Effector memory CD8-positive, alpha-beta T cell (primary cell): ENCODE data around the gene SAMD13.

Experiments
- ATAC-seq: fragments of 150-1000 bp; cut with Tn5 transposase; replicated peaks from 2 replicates; pipeline ENCODE4 v1.10.0; 2021; ENCODE audit warnings: mild to moderate bottlenecking, moderate library complexity
- DNase-seq, 3 experiments: peaks; one replicate each; pipeline ENCODE4 v3.0.0; 2021
- H3K27ac Mint-ChIP-seq, 2 donors: one replicate each; pipeline ENCODE4 v1.8.0; 2022; ENCODE audit warnings: mild to moderate bottlenecking in 2 of 2, mixed read lengths in 2 of 2, moderate library complexity in 2 of 2
- H3K27me3 Mint-ChIP-seq, 2 donors: one replicate each; pipeline ENCODE4 v1.8.0; 2022; ENCODE audit warnings: mixed read lengths in 2 of 2
- H3K36me3 Mint-ChIP-seq: one replicate; pipeline ENCODE4 v1.8.0; 2022; ENCODE audit warnings: mild to moderate bottlenecking, moderate library complexity, mixed read lengths; ENCODE audit not compliant: insufficient read depth
- H3K4me1 Mint-ChIP-seq, 2 donors: one replicate each; pipeline ENCODE4 v1.8.0; 2022; ENCODE audit warnings: low read depth in 2 of 2, mixed read lengths in 2 of 2
- H3K4me3 Mint-ChIP-seq, 2 donors: one replicate each; pipeline ENCODE4 v1.8.0; 2022; ENCODE audit warnings: mild to moderate bottlenecking in 2 of 2, mixed read lengths in 2 of 2, moderate library complexity in 2 of 2
- H3K9me3 Mint-ChIP-seq, 2 donors: one replicate each; pipeline ENCODE4 v1.8.0; 2022; ENCODE audit warnings: mixed read lengths in 2 of 2
- total RNA-seq, 9 experiments: gene quantifications; one replicate each; lab custom pipeline; 2026; lab: John Stamatoyannopoulos, UW

SAMD13 gene
- total RNA-seq = 0 to 0.67 (median 0.06) reads per million in 9 experiments

DNA sequence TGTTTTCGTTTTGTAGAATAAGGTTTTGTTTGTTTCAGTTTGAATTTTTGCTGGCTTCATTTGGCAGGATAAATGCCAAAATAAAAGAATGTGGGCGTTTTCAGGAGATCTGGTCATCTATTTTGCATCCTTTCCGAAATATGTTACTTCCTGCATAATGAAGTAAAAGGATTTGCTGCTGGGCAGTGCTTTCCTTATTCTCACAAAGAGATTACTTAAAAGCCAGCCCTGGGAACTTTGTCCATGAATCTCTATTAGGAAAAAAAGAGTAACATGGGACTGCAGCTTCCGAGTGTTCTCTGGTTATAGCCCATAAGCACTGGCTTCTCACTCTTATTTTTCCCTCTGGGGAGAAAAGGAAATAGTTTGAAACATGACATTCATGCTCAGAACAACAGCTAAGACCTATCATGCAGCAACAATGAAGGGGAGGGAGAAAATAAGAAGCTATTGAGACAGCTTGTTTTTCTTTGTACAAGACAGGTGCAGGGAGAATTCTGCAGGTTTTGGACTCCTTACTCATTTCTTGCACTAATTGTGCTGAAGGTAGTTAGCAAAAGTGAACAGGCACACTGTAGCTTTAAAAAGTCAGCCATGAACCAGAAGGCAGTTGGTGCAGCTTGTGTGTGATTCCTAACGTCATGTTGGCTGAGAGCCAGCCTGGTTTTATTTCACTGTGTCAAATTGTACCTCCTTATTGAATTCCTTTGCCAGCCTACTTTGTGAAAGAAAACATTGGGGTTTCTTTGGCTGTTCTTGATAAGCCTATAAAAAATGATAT is at the start of gene SAMD13:
SAMD13 (plus strand) TSS at position 705 of the 781 bp plus-strand sequence. CDS start 1,527 bp downstream, outside the sequence.
- DNase-seq (peak; percentile 17 to 30 (median 18)), ATAC-seq (peak; percentile 31)
- Mint-ChIP-seq H3K4me3 (no peak within 1 kb of the TSS), H3K36me3 (no peaks in the 10 kb centered on the region), H3K27ac (no peak within 1 kb of the TSS), H3K9me3 (no peaks in the 10 kb centered on the region), H3K4me1 (peaks cover 10 to 12% of the 10 kb centered on the region in 2 donors), H3K27me3 (peaks cover 20 to 29% of the 10 kb centered on the region in 2 donors)

GRCh38 chr1:84253036-84253435 is 48.5 kb upstream of the SAMD13 start:
- H3K9me3 Mint-ChIP-seq = no peaks in the 10 kb centered on the region
- H3K36me3 Mint-ChIP-seq = no peaks in the 10 kb centered on the region
- H3K4me3 Mint-ChIP-seq = no peak overlapping the region
- no peak for DNase-seq
- no peak for ATAC-seq
- no peaks in the 10 kb centered on the region for H3K27me3 Mint-ChIP-seq
- no peaks in the 10 kb centered on the region for H3K4me1 Mint-ChIP-seq
- H3K27ac Mint-ChIP-seq = no peak overlapping the region

GRCh38 chr1:84253891-84254290 is 47.6 kb upstream of the SAMD13 start:
- Mint-ChIP-seq H3K4me1 (no peaks in the 10 kb centered on the region), H3K27ac (no peak overlapping the region), H3K36me3 (no peaks in the 10 kb centered on the region), H3K27me3 (no peaks in the 10 kb centered on the region), H3K4me3 (no peak overlapping the region), H3K9me3 (no peaks in the 10 kb centered on the region)
- DNase-seq (no peak), ATAC-seq (no peak)

DNA sequence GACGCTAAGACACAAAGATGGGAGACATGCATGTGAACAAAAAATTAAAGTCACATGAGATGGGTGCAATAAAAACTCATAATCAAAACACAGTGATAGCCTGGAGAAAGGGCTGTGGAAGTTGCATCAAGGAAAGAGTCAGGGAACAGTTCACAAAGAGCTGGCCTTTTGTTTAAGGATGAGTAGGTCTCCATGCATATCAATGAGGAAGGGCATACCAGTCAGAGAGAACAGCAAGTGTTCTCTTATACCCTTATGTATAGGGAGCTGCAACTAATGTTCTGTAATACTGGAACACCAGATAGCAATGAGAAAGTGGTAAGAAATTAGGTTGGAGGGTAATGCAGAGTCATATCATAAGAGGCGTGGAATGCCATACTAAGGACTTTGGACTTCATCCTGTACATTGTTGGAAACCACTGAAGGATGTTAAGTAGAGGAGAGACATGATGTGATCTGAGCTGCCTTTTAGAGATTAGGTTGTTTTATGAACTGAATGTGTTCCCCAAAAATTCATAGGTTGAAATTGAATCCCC is 46.7 kb upstream of the SAMD13 start:
- ATAC-seq = no peak
- H3K9me3 Mint-ChIP-seq = no peaks in the 10 kb centered on the region
- no peaks in the 10 kb centered on the region for H3K36me3 Mint-ChIP-seq
- no peak overlapping the region for H3K27ac Mint-ChIP-seq
- DNase-seq = no peak
- H3K4me3 Mint-ChIP-seq = no peak overlapping the region
- H3K27me3 Mint-ChIP-seq = no peaks in the 10 kb centered on the region
- no peaks in the 10 kb centered on the region for H3K4me1 Mint-ChIP-seq

DNA sequence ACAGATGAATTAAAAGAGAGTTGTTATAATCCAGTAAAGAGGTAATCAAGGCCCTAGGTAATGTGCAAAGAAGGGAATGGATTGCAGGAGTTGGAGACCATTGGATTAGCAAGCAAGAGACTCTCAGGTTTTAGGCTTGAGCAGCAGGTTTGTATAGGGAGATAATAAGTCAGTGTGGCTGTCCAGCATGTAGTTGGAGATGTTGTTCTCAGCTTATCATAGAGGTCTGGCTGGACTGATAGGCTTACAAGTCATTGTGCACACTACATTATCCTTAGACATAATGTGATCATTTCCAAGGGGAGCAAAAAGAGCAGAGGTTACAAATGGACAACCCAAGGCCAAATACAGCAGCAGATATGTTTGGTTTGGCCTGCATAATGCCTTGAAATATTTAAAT is 45.9 kb upstream of the SAMD13 start:
- Mint-ChIP-seq H3K36me3 (no peaks in the 10 kb centered on the region), H3K4me1 (no peaks in the 10 kb centered on the region)
- ATAC-seq = no peak

DNA sequence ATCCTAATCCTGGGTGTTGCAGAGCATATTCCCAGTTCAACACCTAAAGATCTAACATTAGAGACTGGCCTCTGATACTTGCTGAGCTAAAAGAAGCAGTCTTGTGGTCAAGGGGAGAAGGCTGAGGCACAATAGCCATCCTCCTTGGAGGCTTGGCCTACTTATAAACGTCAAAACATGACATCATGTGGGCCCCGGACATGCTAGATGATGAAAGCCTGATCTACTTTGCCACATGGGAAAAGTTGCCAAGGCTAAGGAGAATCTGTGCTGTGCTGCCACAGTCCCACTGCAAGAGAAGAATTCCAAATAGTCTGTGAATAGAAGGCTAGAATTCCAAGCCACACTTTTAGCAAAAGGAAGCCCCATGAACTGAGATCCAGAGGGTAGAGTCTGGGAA is 43.9 kb upstream of the SAMD13 start:
- Mint-ChIP-seq H3K27ac (no peak overlapping the region), H3K4me3 (no peak overlapping the region), H3K9me3 (no peaks in the 10 kb centered on the region), H3K4me1 (no peaks in the 10 kb centered on the region), H3K27me3 (no peaks in the 10 kb centered on the region), H3K36me3 (no peaks in the 10 kb centered on the region)
- ATAC-seq = no peak
- DNase-seq = no peak

More for the DNA sequence above, 45.9 kb upstream of the SAMD13 start:
- Mint-ChIP-seq H3K9me3 (no peaks in the 10 kb centered on the region), H3K4me3 (no peak overlapping the region), H3K27me3 (no peaks in the 10 kb centered on the region), H3K27ac (no peak overlapping the region)
- DNase-seq = no peak

GRCh38 chr1:84259376-84259775 is 42.1 kb upstream of the SAMD13 start:
- Mint-ChIP-seq H3K27me3 (no peaks in the 10 kb centered on the region), H3K9me3 (no peaks in the 10 kb centered on the region), H3K4me1 (no peaks in the 10 kb centered on the region), H3K36me3 (no peaks in the 10 kb centered on the region), H3K27ac (no peak overlapping the region), H3K4me3 (no peak overlapping the region)
- ATAC-seq (no peak), DNase-seq (no peak)

- ATAC-seq (no peak), DNase-seq (no peak)
- no peaks in the 10 kb centered on the region for H3K27me3 Mint-ChIP-seq
- H3K9me3 Mint-ChIP-seq = no peaks in the 10 kb centered on the region
- no peaks in the 10 kb centered on the region for H3K4me1 Mint-ChIP-seq
- H3K4me3 Mint-ChIP-seq = no peak overlapping the region
- H3K27ac Mint-ChIP-seq = no peak overlapping the region
- no peaks in the 10 kb centered on the region for H3K36me3 Mint-ChIP-seq
Measured at GRCh38 chr1:84259989-84260388, 41.5 kb upstream of the SAMD13 start.

- H3K4me3 Mint-ChIP-seq = no peak overlapping the region
- no peaks in the 10 kb centered on the region for H3K4me1 Mint-ChIP-seq
- no peaks in the 10 kb centered on the region for H3K9me3 Mint-ChIP-seq
Measured at GRCh38 chr1:84260852-84261518, 40.5 kb upstream of the SAMD13 start.

GRCh38 chr1:84264961-84265360 is 36.5 kb upstream of the SAMD13 start:
- DNase-seq = no peak
- H3K27me3 Mint-ChIP-seq = no peaks in the 10 kb centered on the region
- H3K36me3 Mint-ChIP-seq = no peaks in the 10 kb centered on the region
- no peak overlapping the region for H3K27ac Mint-ChIP-seq
- ATAC-seq = no peak
- no peaks in the 10 kb centered on the region for H3K9me3 Mint-ChIP-seq
- no peaks in the 10 kb centered on the region for H3K4me1 Mint-ChIP-seq
- H3K4me3 Mint-ChIP-seq = no peak overlapping the region

More at GRCh38 chr1:84260852-84261518, 40.5 kb upstream of the SAMD13 start:
- Mint-ChIP-seq H3K27me3 (no peaks in the 10 kb centered on the region), H3K27ac (no peak overlapping the region), H3K36me3 (no peaks in the 10 kb centered on the region)
- ATAC-seq (no peak), DNase-seq (no peak)

- Mint-ChIP-seq H3K27me3 (no peaks in the 10 kb centered on the region), H3K9me3 (no peaks in the 10 kb centered on the region), H3K36me3 (no peaks in the 10 kb centered on the region), H3K27ac (no peak overlapping the region), H3K4me1 (peaks cover 0 to 2% of the 10 kb centered on the region in 2 donors), H3K4me3 (no peak overlapping the region)
- no peak for ATAC-seq
- no peak for DNase-seq
Measured at GRCh38 chr1:84265867-84266266, 35.6 kb upstream of the SAMD13 start.

GRCh38 chr1:84266748-84267147 is 34.8 kb upstream of the SAMD13 start:
- Mint-ChIP-seq H3K4me3 (no peak overlapping the region), H3K9me3 (no peaks in the 10 kb centered on the region), H3K36me3 (no peaks in the 10 kb centered on the region), H3K27me3 (no peaks in the 10 kb centered on the region), H3K4me1 (peaks cover 7 to 9% of the 10 kb centered on the region in 2 donors), H3K27ac (no peak overlapping the region)
- ATAC-seq = no peak
- DNase-seq = no peak

DNA sequence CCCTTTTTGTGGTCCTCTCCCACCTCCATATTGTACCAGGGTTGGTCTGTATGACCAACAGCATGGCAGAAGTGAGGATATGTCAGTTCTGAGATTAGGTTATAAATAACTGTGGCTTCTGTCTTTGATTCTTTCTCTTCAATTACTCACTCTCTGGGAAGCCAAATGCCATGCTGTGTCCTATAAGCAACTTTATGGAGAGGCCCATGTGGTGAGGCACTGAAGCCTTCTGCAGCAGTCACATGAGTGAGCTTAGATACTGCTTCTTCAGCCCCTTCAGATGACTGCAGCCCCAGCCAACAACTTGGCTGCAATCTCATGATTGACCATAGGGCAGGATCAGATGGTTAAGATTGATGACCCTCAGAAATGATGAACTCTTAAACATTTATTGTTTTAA is 34.0 kb upstream of the SAMD13 start:
- ATAC-seq = no peak
- Mint-ChIP-seq H3K36me3 (no peaks in the 10 kb centered on the region), H3K4me1 (peaks cover 7 to 9% of the 10 kb centered on the region in 2 donors), H3K27ac (no peak overlapping the region), H3K4me3 (no peak overlapping the region), H3K9me3 (no peaks in the 10 kb centered on the region), H3K27me3 (no peaks in the 10 kb centered on the region)
- no peak for DNase-seq

- Mint-ChIP-seq H3K36me3 (no peaks in the 10 kb centered on the region), H3K4me1 (peaks cover 7 to 9% of the 10 kb centered on the region in 2 donors), H3K4me3 (no peak overlapping the region), H3K27me3 (no peaks in the 10 kb centered on the region), H3K9me3 (no peaks in the 10 kb centered on the region), H3K27ac (no peak overlapping the region)
- DNase-seq (no peak), ATAC-seq (no peak)
Measured at GRCh38 chr1:84268346-84268745, 33.2 kb upstream of the SAMD13 start.
